ENCODE data around the gene CUZD1. TPM values are rescaled to one million over a fixed set of nuclear protein-coding genes. Genes with fewer than 3 reads are reported as not detected.

Gene CUZD1
- total RNA-seq, 1 donor = 0.42 TPM

DNA sequence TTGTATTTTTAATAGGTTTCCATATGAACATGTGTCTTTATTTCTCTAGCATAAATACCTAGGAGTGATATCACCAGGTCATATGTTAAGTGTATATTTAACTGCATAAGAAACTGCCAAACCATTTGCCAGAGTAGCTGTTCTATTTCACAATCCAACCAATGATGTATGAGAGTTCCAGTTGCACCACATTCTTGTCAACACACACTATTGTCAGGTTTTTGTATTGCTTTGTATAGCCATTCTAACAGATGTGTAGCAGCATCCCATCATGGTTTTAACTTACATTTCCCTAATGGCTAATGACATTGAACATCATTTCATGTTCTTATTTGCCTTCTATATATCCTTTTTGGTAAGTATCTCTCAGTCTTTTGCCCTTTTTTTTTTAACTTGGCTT is 4.1 kb downstream of the CUZD1 start:
- peaks cover 6% of the 10 kb centered on the region for H3K9me3 ChIP-seq (ENCODE audit: low read depth, low read length)
- H3K4me3 ChIP-seq (ENCODE audit: low read length) = no peak overlapping the region
- no peaks in the 10 kb centered on the region for H3K27me3 ChIP-seq (ENCODE audit: insufficient read depth, low read length)
- no peaks in the 10 kb centered on the region for H3K4me1 ChIP-seq (ENCODE audit: insufficient read depth, low read length)

DNA sequence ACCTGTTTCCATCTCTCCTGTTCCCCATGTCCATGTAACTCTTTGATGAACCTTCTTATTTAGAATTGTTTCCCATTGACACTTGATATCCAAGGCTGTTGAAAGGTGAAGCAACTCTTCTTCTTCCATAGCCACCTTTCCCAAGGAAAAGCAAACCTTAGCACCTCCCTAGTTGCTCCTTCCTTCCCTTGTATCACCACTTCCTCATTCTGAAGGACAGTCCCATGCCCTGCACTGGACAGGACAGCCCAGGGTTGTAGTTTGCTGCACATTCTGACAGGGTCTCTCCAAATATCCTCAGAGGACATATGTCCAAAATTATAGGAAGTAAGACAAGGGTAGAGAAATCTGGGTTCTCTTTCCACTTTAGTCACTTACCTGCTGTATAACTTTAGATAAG is 6.2 kb downstream of the CUZD1 start:
- Histone ChIP-seq H3K9me3 (ENCODE audit: low read depth, low read length) (peaks cover 6% of the 10 kb centered on the region), H3K27me3 (ENCODE audit: insufficient read depth, low read length) (no peaks in the 10 kb centered on the region), H3K4me1 (ENCODE audit: insufficient read depth, low read length) (no peaks in the 10 kb centered on the region), H3K4me3 (ENCODE audit: low read length) (no peak overlapping the region)

DNA sequence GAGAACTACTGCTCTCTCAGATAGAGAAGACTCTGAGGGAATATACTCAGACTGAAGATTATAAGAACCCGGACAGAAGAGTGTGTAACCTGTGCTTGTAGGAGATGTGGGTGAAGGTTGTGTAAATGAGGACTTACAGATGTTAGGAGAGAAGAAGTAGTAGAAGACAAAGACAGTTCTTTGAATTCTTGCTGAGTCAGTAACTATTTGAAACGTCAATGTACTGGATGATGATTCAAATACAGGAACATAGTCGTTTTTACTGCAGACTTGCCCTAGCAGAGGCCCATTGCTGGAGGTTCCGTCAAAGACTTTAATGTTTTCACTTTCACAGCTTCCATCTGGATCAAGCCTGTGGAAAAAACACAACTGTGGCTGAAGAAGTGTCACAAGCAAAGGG is 6.8 kb downstream of the CUZD1 start:
- Histone ChIP-seq H3K4me3 (ENCODE audit: low read length) (no peak overlapping the region), H3K4me1 (ENCODE audit: insufficient read depth, low read length) (no peaks in the 10 kb centered on the region), H3K27me3 (ENCODE audit: insufficient read depth, low read length) (no peaks in the 10 kb centered on the region), H3K9me3 (ENCODE audit: low read depth, low read length) (peaks cover 6% of the 10 kb centered on the region)

DNA sequence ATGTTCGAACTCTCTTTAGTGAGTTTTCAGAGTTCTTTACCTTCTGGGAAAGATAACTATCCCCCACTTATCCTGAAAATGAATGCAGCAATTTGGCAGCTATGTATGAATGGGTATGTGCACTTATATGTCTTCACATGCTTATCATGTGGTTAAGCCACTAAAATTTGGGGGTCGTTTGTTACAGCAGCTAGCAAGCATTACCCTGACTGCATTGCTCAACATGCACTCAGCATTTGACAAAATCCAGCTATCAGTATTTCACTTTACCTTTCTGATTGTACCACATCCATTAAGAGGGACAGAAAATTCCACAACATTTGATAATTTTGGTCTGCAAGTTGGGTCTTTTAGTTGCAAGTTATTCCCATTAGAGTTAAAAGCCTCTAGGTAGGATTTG is 9.7 kb downstream of the CUZD1 start:
- no peaks in the 10 kb centered on the region for H3K4me1 ChIP-seq (ENCODE audit: insufficient read depth, low read length)

DNA sequence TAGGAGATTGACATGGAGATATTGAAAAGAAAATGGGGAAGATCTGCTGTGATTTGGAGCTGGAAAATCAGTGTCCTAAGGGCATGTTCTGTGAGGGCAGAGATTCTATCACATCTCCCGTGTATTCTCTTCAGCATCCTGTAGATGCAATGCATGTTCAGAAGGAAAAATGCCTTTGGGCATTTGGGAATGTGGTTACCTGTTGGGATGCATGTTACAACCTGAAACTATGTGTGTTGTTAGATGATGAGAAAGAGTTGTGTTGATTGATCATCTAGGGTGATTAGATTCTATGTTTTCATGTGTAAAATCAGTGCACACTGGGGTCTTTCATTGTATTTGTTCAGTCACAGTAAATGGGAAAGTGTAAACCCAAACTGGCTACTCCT is 14.7 kb downstream of the CUZD1 start:
- Histone ChIP-seq H3K9me3 (ENCODE audit: low read depth, low read length) (no peaks in the 10 kb centered on the region), H3K4me3 (ENCODE audit: low read length) (no peak overlapping the region), H3K27me3 (ENCODE audit: insufficient read depth, low read length) (no peaks in the 10 kb centered on the region), H3K4me1 (ENCODE audit: insufficient read depth, low read length) (no peaks in the 10 kb centered on the region)

More for the DNA sequence above, 9.7 kb downstream of the CUZD1 start:
- no peaks in the 10 kb centered on the region for H3K27me3 ChIP-seq (ENCODE audit: insufficient read depth, low read length)
- H3K9me3 ChIP-seq (ENCODE audit: low read depth, low read length) = no peaks in the 10 kb centered on the region
- H3K4me3 ChIP-seq (ENCODE audit: low read length) = no peak overlapping the region

- Histone ChIP-seq H3K27me3 (ENCODE audit: insufficient read depth, low read length) (no peaks in the 10 kb centered on the region), H3K4me3 (ENCODE audit: low read length) (no peak overlapping the region), H3K4me1 (ENCODE audit: insufficient read depth, low read length) (no peaks in the 10 kb centered on the region)
These were observed 15.2 kb downstream of the CUZD1 start for GRCh38 chr10:122830273-122830964.

DNA sequence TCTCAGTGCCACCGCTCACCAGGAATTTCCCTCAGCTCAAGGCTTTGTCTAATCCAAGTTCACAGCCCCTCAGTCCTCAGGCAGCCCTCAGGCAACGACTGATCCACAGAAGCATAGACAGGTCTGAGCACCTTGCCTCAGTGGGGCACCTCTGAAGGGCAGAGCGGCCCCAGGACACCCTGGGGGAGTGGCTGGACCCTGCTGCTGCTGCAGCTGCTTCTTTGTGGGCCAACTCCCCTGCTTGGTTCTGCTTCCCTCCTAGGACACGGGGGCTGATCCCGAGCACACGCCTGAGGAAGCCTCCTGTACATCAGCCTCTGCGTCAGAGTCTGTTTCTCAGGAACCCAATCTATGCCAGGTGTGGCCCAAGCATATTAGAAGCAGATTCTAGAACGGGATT is 16.2 kb downstream of the CUZD1 start:
- Histone ChIP-seq H3K4me1 (ENCODE audit: insufficient read depth, low read length) (no peaks in the 10 kb centered on the region), H3K27me3 (ENCODE audit: insufficient read depth, low read length) (no peaks in the 10 kb centered on the region), H3K4me3 (ENCODE audit: low read length) (no peak overlapping the region), H3K9me3 (ENCODE audit: low read depth, low read length) (no peaks in the 10 kb centered on the region)

More at GRCh38 chr10:122830273-122830964, 15.2 kb downstream of the CUZD1 start:
- no peaks in the 10 kb centered on the region for H3K9me3 ChIP-seq (ENCODE audit: low read depth, low read length)

- Histone ChIP-seq H3K27me3 (ENCODE audit: insufficient read depth, low read length) (no peaks in the 10 kb centered on the region), H3K4me3 (ENCODE audit: low read length) (no peak overlapping the region), H3K4me1 (ENCODE audit: insufficient read depth, low read length) (no peaks in the 10 kb centered on the region), H3K9me3 (ENCODE audit: low read depth, low read length) (no peaks in the 10 kb centered on the region)
These were observed 16.9 kb downstream of the CUZD1 start for GRCh38 chr10:122828716-122829255.

DNA sequence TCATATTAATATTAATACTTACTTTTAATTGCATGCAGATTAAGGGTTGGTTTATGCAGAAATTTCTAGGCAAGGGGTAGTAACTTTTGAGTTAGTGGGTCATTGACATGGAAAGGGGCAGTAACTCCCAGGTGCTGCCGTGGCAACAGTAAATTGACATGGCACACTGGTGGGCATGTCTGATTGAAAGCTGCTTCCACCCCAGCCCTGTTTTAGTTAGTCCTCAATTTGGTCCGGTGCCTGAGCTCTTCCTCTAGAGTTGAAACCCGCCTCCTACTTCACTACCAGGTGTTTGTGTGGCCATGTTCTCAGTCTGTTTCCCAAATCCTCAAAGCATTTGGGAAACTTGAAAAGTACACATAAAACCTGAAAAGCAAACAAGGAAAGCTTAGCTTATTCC is 18.4 kb downstream of the CUZD1 start:
- Histone ChIP-seq H3K4me3 (ENCODE audit: low read length) (no peak overlapping the region), H3K9me3 (ENCODE audit: low read depth, low read length) (no peaks in the 10 kb centered on the region), H3K4me1 (ENCODE audit: insufficient read depth, low read length) (no peaks in the 10 kb centered on the region), H3K27me3 (ENCODE audit: insufficient read depth, low read length) (no peaks in the 10 kb centered on the region)

DNA sequence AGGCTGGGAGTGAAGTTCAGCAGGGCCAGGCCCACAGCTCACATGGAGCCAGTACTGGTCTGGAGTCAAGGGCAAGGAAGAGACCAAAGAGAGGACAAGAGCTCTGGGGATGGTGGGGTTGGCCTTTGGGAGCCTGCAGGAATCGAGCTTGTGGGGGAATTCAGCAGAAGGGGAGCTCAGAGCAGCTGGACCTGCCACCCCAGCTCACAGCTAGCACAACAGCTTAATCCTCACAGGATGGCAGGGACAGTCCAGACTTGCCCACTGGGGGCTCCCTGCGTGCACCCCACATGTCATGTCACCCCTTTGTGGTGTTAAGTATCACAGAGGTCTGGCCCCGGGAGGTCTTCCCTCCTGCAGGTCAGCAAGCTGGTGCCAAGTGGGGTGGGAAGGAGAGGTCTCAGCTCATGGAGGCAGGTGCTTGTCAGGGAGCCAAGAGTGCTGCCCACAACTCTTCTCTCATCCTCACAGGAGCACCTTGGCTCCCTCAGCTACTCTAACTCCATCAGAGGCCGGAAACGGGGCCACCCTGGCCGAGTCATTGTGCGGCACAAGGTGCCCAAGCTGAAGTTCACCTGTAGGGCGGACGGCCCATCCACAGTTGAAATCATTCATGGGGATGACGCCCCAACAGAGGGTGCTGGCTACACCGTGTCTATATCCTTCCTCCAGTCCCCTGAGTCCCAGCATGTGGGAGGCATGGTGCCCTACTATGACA is 22.5 kb downstream of the CUZD1 start:
- Histone ChIP-seq H3K4me3 (ENCODE audit: low read length) (no peak overlapping the region), H3K9me3 (ENCODE audit: low read depth, low read length) (no peaks in the 10 kb centered on the region), H3K27me3 (ENCODE audit: insufficient read depth, low read length) (peaks cover 4% of the 10 kb centered on the region), H3K4me1 (ENCODE audit: insufficient read depth, low read length) (no peaks in the 10 kb centered on the region)

DNA sequence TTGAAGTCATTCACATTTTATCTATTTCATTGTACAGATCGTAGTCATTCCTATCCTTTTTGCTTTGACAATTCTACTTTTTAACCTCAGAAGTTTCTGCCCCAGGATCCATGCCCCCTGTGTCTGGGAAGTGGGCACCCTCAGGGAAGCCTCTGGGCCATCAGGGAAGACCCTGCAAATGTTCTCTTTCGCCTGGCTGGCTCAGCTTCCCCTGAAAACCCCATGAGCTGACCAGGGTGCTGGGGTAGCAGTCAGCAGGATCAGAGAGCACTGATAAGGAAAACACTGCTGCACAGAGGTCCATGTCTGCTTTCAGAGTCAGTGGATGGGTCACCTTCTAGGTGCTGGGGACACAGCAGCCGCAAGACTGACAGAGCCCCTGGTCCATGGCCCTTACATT is 23.8 kb downstream of the CUZD1 start:
- Histone ChIP-seq H3K9me3 (ENCODE audit: low read depth, low read length) (no peaks in the 10 kb centered on the region), H3K4me1 (ENCODE audit: insufficient read depth, low read length) (no peaks in the 10 kb centered on the region), H3K4me3 (ENCODE audit: low read length) (no peak overlapping the region), H3K27me3 (ENCODE audit: insufficient read depth, low read length) (peaks cover 13% of the 10 kb centered on the region)

DNA sequence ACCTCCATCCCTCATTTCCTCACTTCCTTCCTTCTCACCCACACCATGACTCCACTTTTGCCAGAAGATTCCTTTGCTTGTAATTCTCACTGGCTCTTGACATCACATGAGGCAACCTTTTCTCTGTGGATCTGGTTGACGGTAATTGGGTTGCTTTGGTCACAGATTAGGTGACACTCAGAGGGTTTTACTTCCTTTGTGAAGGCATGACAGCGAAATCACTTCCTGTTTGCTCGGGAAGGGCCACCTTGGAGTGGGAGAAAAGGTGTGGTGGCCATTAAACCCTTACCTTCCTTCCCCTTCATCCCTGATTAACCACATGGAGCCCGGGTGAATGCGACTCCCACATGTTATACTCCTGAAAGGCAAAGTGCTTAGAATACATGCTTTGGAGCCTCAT is 30.2 kb downstream of the CUZD1 start:
- peaks cover 15% of the 10 kb centered on the region for H3K27me3 ChIP-seq (ENCODE audit: insufficient read depth, low read length)
- no peaks in the 10 kb centered on the region for H3K4me1 ChIP-seq (ENCODE audit: insufficient read depth, low read length)
- H3K9me3 ChIP-seq (ENCODE audit: low read depth, low read length) = no peaks in the 10 kb centered on the region
- H3K4me3 ChIP-seq (ENCODE audit: low read length) = no peak overlapping the region

- Histone ChIP-seq H3K9me3 (ENCODE audit: low read depth, low read length) (no peaks in the 10 kb centered on the region), H3K4me3 (ENCODE audit: low read length) (no peak overlapping the region), H3K4me1 (ENCODE audit: insufficient read depth, low read length) (no peaks in the 10 kb centered on the region), H3K27me3 (ENCODE audit: insufficient read depth, low read length) (peaks cover 15% of the 10 kb centered on the region)
These were observed 31.2 kb downstream of the CUZD1 start for GRCh38 chr10:122814493-122814892.

DNA sequence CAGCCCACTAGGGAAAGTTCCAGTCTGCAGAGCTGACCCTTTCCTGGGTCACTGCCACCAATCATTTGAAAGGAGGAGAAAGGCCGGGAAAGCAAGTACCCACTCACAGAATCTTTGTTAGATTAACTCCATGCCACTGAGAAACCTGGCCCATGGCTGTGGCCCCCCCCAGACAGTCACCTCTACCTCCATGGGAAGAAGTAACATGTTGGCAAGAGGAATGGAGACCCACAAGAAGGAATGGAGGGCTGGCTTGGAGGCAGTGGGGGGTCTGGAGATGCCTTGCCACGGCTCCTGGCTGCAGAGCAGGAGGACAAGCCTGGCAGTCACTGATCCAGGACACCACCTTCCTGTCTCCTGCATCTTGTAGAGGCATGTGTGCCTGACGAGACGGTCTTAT is 32.9 kb downstream of the CUZD1 start:
- no peaks in the 10 kb centered on the region for H3K4me1 ChIP-seq (ENCODE audit: insufficient read depth, low read length)
- no peaks in the 10 kb centered on the region for H3K9me3 ChIP-seq (ENCODE audit: low read depth, low read length)
- H3K27me3 ChIP-seq (ENCODE audit: insufficient read depth, low read length) = peaks cover 8% of the 10 kb centered on the region
- H3K4me3 ChIP-seq (ENCODE audit: low read length) = no peak overlapping the region

DNA sequence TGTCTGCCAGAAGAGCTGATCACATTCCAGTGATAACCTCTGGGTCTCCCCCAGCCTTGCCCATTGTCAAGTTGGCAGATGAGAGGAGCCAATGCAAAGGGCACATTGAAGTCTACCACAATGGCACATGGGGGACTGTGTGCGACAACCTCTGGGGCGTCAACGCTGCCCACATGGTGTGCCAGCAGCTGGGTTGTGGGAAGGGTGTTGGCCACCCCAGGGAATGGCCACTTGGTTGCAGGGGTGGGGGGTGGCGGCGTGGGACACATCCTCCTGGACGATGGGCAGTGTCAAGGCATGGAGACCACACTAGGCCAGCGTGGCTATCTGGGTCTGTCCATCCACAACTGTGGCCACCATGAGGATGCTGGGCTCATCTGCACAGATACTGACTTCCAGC is 43.4 kb downstream of the CUZD1 start:
- Histone ChIP-seq H3K27me3 (ENCODE audit: insufficient read depth, low read length) (no peaks in the 10 kb centered on the region), H3K9me3 (ENCODE audit: low read depth, low read length) (no peaks in the 10 kb centered on the region), H3K4me3 (ENCODE audit: low read length) (no peak overlapping the region)

More for the DNA sequence above, 43.4 kb downstream of the CUZD1 start:
- no peaks in the 10 kb centered on the region for H3K4me1 ChIP-seq (ENCODE audit: insufficient read depth, low read length)
